ENCODE measurements around the gene TICAM1.
A peak's percentile ranks its signal among the peaks of the same experiment; 100 is the strongest.
"Not testable (repeated sequence)": the region's sequence is repeated elsewhere in the genome, so short reads cannot be mapped to it uniquely, and the experiment has no call there.

Gene TICAM1

GRCh38 chr19:4859697-4860096, 28.2 kb upstream of the TICAM1 start:
- Histone ChIP-seq H3K4me3 (ENCODE audit: low read depth, low read length) (no peak overlapping the region), H3K36me3 (no peaks in the 10 kb centered on the region)

GRCh38 chr19:4856468-4856867, 25.0 kb upstream of the TICAM1 start:
- not testable (repeated sequence) for H3K9me3 ChIP-seq; H3K36me3 ChIP-seq; H3K4me3 ChIP-seq (ENCODE audit: low read depth, low read length); H3K27me3 ChIP-seq; DNase-seq; H3K4me1 ChIP-seq

More at GRCh38 chr19:4859697-4860096, 28.2 kb upstream of the TICAM1 start:
- no peak for DNase-seq
- Histone ChIP-seq H3K27me3 (no peaks in the 10 kb centered on the region), H3K9me3 (no peaks in the 10 kb centered on the region), H3K4me1 (no peaks in the 10 kb centered on the region)
- TF ChIP-seq CTCF (IDR thresholded peaks at IDR 0.05; ENCODE audit: low read depth, low read length) = no peak

- DNase-seq; H3K36me3 ChIP-seq; H3K4me3 ChIP-seq (ENCODE audit: low read depth, low read length); H3K27me3 ChIP-seq; H3K4me1 ChIP-seq; H3K9me3 ChIP-seq: not testable (repeated sequence)
Observed at GRCh38 chr19:4853506-4853905, 22.0 kb upstream of the TICAM1 start.

- Histone ChIP-seq H3K27me3 (no peaks in the 10 kb centered on the region), H3K4me3 (ENCODE audit: low read depth, low read length) (no peak overlapping the region), H3K9me3 (no peaks in the 10 kb centered on the region), H3K36me3 (no peaks in the 10 kb centered on the region), H3K4me1 (no peaks in the 10 kb centered on the region)
- no peak for DNase-seq
- TF ChIP-seq CTCF (IDR thresholded peaks at IDR 0.05; ENCODE audit: low read depth, low read length) = no peak
Observed at GRCh38 chr19:4852484-4852883, 21.0 kb upstream of the TICAM1 start.

GRCh38 chr19:4851551-4852290, 20.2 kb upstream of the TICAM1 start:
- peak; percentile 84 for DNase-seq
- Histone ChIP-seq H3K9me3 (no peaks in the 10 kb centered on the region), H3K36me3 (no peaks in the 10 kb centered on the region), H3K27me3 (no peaks in the 10 kb centered on the region), H3K4me3 (ENCODE audit: low read depth, low read length) (no peak overlapping the region), H3K4me1 (no peaks in the 10 kb centered on the region)
- peak; percentile 91 for TF ChIP-seq CTCF (IDR thresholded peaks at IDR 0.05; ENCODE audit: low read depth, low read length)

GRCh38 chr19:4849019-4849418, 17.5 kb upstream of the TICAM1 start:
- Histone ChIP-seq H3K36me3 (no peaks in the 10 kb centered on the region), H3K9me3 (no peaks in the 10 kb centered on the region), H3K4me1 (no peaks in the 10 kb centered on the region), H3K27me3 (no peaks in the 10 kb centered on the region), H3K4me3 (ENCODE audit: low read depth, low read length) (no peak overlapping the region)
- DNase-seq = no peak
- TF ChIP-seq CTCF (IDR thresholded peaks at IDR 0.05; ENCODE audit: low read depth, low read length) = no peak

- TF ChIP-seq CTCF (IDR thresholded peaks at IDR 0.05; ENCODE audit: low read depth, low read length) = no peak
- no peak for DNase-seq
- 0 out of 2 replicates have a peak, but pooled peaks cover 3% of the 10 kb centered on the region for H3K4me1 ChIP-seq
- H3K36me3 ChIP-seq = no peaks in the 10 kb centered on the region
- no peaks in the 10 kb centered on the region for H3K27me3 ChIP-seq
- no peak overlapping the region for H3K4me3 ChIP-seq (ENCODE audit: low read depth, low read length)
- no peaks in the 10 kb centered on the region for H3K9me3 ChIP-seq
Observed at GRCh38 chr19:4847190-4847973, 15.9 kb upstream of the TICAM1 start.

GRCh38 chr19:4845975-4846374, 14.5 kb upstream of the TICAM1 start:
- not testable (repeated sequence) for H3K4me1 ChIP-seq; H3K27me3 ChIP-seq; H3K4me3 ChIP-seq (ENCODE audit: low read depth, low read length); H3K36me3 ChIP-seq; DNase-seq; H3K9me3 ChIP-seq

Data from BE2C (cell line).